Measurements from ENCODE around the gene TSHB.

TSHB gene

DNA sequence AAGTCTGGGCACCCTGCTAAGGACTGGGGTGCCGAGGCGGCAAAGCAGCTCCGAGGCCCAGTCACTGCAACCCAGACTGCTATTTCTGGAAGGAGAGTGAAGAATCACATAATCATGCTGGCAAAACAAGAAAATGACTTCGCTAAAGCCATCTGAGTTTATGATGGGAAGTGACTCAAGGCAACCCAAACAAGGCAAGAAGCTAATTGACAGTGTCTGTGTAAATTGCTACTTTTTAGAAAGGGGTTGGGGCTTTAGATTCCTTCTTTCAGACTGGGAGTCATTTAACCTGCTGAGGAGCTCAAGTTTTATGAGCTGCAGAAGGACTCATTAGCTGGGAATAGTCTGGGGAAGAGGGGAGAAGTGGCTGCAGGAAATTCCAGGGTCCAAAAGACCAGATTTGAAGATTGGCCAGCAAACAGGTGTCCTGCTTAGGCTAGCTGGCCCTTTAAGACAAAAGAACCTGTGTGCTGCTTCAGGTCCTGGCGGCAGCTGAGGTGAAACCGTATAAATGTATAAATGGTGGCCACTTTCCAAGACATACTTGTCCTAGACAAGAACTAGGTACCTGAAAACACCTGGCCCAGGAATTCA is 28.1 kb downstream of the TSHB start:
- no peak overlapping the region for H3K4me3 ChIP-seq (ENCODE audit: insufficient read depth, low read depth, low read length)
- WGBS, 2 experiments = 95 to 96% methylated on average over 6 of the region's 6 CpGs
- H3K36me3 ChIP-seq (ENCODE audit: control insufficient read depth, insufficient read depth, low read length) = no peaks in the 10 kb centered on the region
- H3K27ac ChIP-seq (ENCODE audit: insufficient read depth, low read depth, low read length, poor library complexity, severe bottlenecking) = no peak overlapping the region
- H3K4me1 ChIP-seq (ENCODE audit: control insufficient read depth, insufficient read depth, low read length) = peaks cover 23% of the 10 kb centered on the region
- no peaks in the 10 kb centered on the region for H3K27me3 ChIP-seq (ENCODE audit: control insufficient read depth, insufficient read depth, low read length, poor library complexity, severe bottlenecking)
- no peaks in the 10 kb centered on the region for H3K9me3 ChIP-seq (ENCODE audit: control insufficient read depth, low read length)

DNA sequence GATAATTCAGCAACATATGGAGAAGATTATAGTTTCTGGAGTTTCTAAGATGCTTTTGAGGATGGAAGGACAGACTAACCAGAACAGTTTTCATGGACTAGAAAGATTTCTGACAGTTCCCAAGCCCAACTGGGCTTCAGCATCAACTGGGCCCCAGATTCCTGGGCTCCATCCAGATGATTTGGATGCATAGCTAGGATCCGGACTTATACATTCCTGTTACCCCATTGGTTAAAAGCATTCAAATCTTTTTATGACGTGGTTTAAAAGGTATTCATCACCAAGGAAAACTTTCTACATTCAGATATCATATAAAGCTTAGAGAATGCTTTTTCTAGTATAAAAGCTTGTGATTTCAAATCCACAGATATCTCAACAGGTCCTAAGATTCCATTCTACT is 29.7 kb downstream of the TSHB start:
- H3K9me3 ChIP-seq (ENCODE audit: control insufficient read depth, low read length) = no peaks in the 10 kb centered on the region
- H3K36me3 ChIP-seq (ENCODE audit: control insufficient read depth, insufficient read depth, low read length) = no peaks in the 10 kb centered on the region
- WGBS, 2 experiments = 94 to 100% methylated on average over 1 of the region's 2 CpGs
- H3K27me3 ChIP-seq (ENCODE audit: control insufficient read depth, insufficient read depth, low read length, poor library complexity, severe bottlenecking) = no peaks in the 10 kb centered on the region
- no peak overlapping the region for H3K4me3 ChIP-seq (ENCODE audit: insufficient read depth, low read depth, low read length)
- peaks cover 23% of the 10 kb centered on the region for H3K4me1 ChIP-seq (ENCODE audit: control insufficient read depth, insufficient read depth, low read length)
- H3K27ac ChIP-seq (ENCODE audit: insufficient read depth, low read depth, low read length, poor library complexity, severe bottlenecking) = no peak overlapping the region

DNA sequence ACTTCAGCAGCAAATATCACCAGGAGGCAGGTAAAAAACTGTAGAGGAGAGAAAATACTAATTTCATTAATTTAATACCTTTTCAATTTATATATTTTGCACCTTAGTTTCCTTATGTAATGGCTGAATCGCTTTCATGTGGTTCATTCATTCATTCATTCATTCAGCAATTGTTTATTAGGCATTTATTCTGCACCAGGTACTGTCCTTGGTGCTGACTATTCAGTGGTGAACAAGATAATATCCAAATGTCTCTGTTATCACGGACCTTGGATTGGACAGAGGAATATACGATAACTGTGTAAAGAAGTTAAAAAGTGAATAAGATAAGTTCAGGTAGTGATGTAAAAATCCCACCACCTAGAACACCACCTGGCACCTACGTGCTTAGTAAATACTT is 30.9 kb downstream of the TSHB start:
- Histone ChIP-seq H3K4me3 (ENCODE audit: insufficient read depth, low read depth, low read length) (no peak overlapping the region), H3K36me3 (ENCODE audit: control insufficient read depth, insufficient read depth, low read length) (no peaks in the 10 kb centered on the region), H3K27me3 (ENCODE audit: control insufficient read depth, insufficient read depth, low read length, poor library complexity, severe bottlenecking) (no peaks in the 10 kb centered on the region), H3K9me3 (ENCODE audit: control insufficient read depth, low read length) (no peaks in the 10 kb centered on the region), H3K27ac (ENCODE audit: insufficient read depth, low read depth, low read length, poor library complexity, severe bottlenecking) (no peak overlapping the region), H3K4me1 (ENCODE audit: control insufficient read depth, insufficient read depth, low read length) (peaks cover 21% of the 10 kb centered on the region)
- WGBS, 2 experiments = 81 to 90% methylated on average over 4 of the region's 4 CpGs

DNA sequence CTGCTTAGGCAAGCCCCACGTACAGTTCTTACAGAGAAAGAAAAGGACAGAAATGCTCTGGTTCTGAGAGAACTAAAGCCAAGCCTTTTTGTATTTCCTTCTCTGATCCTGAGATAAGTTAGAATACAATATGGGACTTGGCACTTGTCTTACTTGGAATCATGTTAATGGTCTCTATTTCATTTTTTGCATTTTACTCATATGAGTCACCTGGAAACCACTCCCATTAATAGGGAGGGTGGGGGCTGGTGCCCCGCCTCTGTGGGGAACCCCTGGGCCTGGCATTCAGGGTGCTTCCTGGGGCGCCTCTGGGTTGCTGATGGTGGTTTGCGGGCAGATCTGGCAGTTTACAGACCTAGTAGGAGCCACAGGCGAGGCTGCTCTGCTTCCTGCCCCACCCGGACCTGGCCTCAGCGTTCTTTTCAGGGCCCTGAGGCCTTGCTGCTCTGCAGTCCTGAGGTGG is 32.9 kb downstream of the TSHB start:
- H3K27me3 ChIP-seq (ENCODE audit: control insufficient read depth, insufficient read depth, low read length, poor library complexity, severe bottlenecking) = no peaks in the 10 kb centered on the region
- H3K36me3 ChIP-seq (ENCODE audit: control insufficient read depth, insufficient read depth, low read length) = no peaks in the 10 kb centered on the region
- WGBS, 2 experiments = 90 to 92% methylated on average over 7 of the region's 7 CpGs
- no peak overlapping the region for H3K4me3 ChIP-seq (ENCODE audit: insufficient read depth, low read depth, low read length)
- peaks cover 3% of the 10 kb centered on the region for H3K4me1 ChIP-seq (ENCODE audit: control insufficient read depth, insufficient read depth, low read length)
- no peaks in the 10 kb centered on the region for H3K9me3 ChIP-seq (ENCODE audit: control insufficient read depth, low read length)
- no peak overlapping the region for H3K27ac ChIP-seq (ENCODE audit: insufficient read depth, low read depth, low read length, poor library complexity, severe bottlenecking)

DNA sequence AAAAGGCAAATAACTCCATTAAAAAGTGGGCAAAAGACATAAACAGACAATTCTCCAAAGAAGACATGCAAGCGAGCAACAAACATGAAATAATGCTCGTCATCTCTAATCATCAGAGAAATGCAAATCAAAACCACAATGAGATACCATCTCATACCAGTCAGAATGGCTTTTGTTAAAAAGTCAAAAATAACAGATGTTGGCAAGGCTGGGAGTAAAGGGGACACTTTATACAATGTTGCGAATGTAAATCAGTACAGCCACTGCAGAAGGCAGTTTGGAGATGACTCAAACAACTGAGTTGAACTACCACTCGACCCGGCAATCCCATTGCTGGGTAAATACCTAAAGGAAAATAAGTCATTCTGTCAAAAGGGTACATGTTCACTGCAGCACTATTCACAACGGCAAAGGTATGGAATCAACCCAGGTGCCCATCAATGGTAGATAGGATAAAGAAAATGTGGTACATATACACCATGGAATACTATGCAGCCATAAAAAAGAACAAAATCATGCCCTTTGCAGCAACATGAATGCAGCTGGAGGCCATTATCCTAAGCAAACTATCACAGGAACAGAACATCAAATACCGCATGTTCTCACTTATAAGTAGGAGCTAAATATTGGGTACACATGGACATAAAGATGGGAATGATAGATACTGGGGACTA is 33.7 kb downstream of the TSHB start:
- Histone ChIP-seq H3K36me3 (ENCODE audit: control insufficient read depth, insufficient read depth, low read length) (no peaks in the 10 kb centered on the region), H3K27ac (ENCODE audit: insufficient read depth, low read depth, low read length, poor library complexity, severe bottlenecking) (no peak overlapping the region), H3K4me3 (ENCODE audit: insufficient read depth, low read depth, low read length) (no peak overlapping the region), H3K27me3 (ENCODE audit: control insufficient read depth, insufficient read depth, low read length, poor library complexity, severe bottlenecking) (no peaks in the 10 kb centered on the region), H3K4me1 (ENCODE audit: control insufficient read depth, insufficient read depth, low read length) (no peaks in the 10 kb centered on the region), H3K9me3 (ENCODE audit: control insufficient read depth, low read length) (no peaks in the 10 kb centered on the region)
- WGBS, 2 experiments = 92% methylated on average over 6 to 7 of the region's 7 CpGs

DNA sequence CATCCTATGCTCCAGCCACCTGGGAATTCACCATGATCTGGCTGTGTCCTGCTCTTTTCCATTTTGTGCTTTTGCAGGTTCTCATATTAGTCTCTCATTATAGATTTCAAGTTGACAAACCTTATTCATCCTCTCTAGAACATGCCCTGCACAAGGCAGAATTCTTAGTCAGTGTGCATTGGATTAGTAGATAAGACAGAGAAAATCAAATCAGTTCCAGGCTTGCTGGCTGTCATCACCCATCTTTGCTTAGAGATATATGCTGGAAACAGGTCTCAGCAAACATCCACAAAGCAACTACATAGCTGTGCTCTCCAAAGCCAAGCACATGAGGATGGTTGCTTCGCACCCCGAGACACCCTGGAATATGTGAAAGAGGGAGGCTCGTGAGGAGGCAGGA is 34.8 kb downstream of the TSHB start:
- Histone ChIP-seq H3K4me3 (ENCODE audit: insufficient read depth, low read depth, low read length) (no peak overlapping the region), H3K27me3 (ENCODE audit: control insufficient read depth, insufficient read depth, low read length, poor library complexity, severe bottlenecking) (no peaks in the 10 kb centered on the region), H3K36me3 (ENCODE audit: control insufficient read depth, insufficient read depth, low read length) (no peaks in the 10 kb centered on the region), H3K4me1 (ENCODE audit: control insufficient read depth, insufficient read depth, low read length) (no peaks in the 10 kb centered on the region), H3K9me3 (ENCODE audit: control insufficient read depth, low read length) (no peaks in the 10 kb centered on the region), H3K27ac (ENCODE audit: insufficient read depth, low read depth, low read length, poor library complexity, severe bottlenecking) (no peak overlapping the region)
- WGBS, 2 experiments = 93 to 95% methylated on average over 3 of the region's 3 CpGs

DNA sequence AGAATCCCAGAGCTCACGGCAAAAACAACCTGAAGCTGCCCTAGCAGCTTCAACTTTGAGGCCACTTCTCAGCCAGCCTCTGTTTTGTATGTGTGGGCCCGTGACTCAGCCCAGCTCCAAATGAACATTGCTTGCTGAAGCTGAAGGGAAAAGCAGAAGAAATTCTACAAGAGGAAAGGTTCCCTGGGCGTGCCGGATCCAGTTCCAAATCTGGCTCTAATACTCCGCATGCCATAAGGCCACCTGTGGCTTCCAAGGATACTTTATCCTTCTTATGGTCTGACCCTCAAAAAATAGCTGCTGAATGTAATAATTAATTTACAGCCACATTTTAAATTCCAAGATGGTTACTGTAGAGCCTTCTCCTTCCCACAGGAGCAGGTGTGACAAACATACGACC is 35.4 kb downstream of the TSHB start:
- no peaks in the 10 kb centered on the region for H3K27me3 ChIP-seq (ENCODE audit: control insufficient read depth, insufficient read depth, low read length, poor library complexity, severe bottlenecking)
- no peaks in the 10 kb centered on the region for H3K36me3 ChIP-seq (ENCODE audit: control insufficient read depth, insufficient read depth, low read length)
- no peak overlapping the region for H3K4me3 ChIP-seq (ENCODE audit: insufficient read depth, low read depth, low read length)
- H3K4me1 ChIP-seq (ENCODE audit: control insufficient read depth, insufficient read depth, low read length) = no peaks in the 10 kb centered on the region
- H3K27ac ChIP-seq (ENCODE audit: insufficient read depth, low read depth, low read length, poor library complexity, severe bottlenecking) = no peak overlapping the region
- no peaks in the 10 kb centered on the region for H3K9me3 ChIP-seq (ENCODE audit: control insufficient read depth, low read length)
- WGBS, 2 experiments = 90 to 94% methylated on average over 6 of the region's 6 CpGs

DNA sequence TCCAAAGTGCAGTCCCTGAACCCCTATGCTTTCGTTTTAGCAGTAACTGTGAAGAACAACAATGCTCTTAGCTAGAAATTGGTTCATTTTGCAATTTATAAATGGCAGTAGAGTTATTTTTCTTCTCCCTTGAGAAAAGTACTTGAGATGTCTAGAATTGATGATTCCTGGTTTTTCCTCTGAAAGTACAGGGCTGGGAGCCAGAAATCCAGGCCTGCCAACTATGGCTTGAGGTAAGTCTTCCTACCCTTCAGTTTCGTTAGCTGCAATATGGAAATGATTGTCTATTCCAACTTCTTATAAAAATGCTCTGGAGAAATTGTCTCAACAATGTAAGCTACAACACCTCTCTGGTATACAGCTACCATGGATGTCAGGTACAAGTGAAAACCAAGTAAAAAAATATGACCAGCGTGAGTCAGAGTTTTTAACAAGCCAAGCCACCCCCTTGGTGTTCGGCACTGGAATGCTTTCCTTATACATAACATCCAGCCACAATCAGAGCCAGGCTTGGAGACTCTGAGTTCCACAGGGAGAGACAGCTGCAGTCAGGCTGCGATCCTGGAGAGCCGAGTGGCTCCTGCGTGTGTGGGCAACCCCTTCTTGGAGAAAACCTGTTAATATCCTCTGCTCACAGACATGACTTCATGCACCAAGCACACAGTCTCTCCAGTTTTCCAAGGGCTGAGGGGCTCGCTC is 37.7 kb downstream of the TSHB start:
- H3K36me3 ChIP-seq (ENCODE audit: control insufficient read depth, insufficient read depth, low read length) = no peaks in the 10 kb centered on the region
- no peak overlapping the region for H3K4me3 ChIP-seq (ENCODE audit: insufficient read depth, low read depth, low read length)
- no peaks in the 10 kb centered on the region for H3K27me3 ChIP-seq (ENCODE audit: control insufficient read depth, insufficient read depth, low read length, poor library complexity, severe bottlenecking)
- peaks cover 16% of the 10 kb centered on the region for H3K4me1 ChIP-seq (ENCODE audit: control insufficient read depth, insufficient read depth, low read length)
- no peaks in the 10 kb centered on the region for H3K9me3 ChIP-seq (ENCODE audit: control insufficient read depth, low read length)
- 92 to 95% methylated on average over 8 of the region's 8 CpGs for WGBS, 2 experiments
- no peak overlapping the region for H3K27ac ChIP-seq (ENCODE audit: insufficient read depth, low read depth, low read length, poor library complexity, severe bottlenecking)

DNA sequence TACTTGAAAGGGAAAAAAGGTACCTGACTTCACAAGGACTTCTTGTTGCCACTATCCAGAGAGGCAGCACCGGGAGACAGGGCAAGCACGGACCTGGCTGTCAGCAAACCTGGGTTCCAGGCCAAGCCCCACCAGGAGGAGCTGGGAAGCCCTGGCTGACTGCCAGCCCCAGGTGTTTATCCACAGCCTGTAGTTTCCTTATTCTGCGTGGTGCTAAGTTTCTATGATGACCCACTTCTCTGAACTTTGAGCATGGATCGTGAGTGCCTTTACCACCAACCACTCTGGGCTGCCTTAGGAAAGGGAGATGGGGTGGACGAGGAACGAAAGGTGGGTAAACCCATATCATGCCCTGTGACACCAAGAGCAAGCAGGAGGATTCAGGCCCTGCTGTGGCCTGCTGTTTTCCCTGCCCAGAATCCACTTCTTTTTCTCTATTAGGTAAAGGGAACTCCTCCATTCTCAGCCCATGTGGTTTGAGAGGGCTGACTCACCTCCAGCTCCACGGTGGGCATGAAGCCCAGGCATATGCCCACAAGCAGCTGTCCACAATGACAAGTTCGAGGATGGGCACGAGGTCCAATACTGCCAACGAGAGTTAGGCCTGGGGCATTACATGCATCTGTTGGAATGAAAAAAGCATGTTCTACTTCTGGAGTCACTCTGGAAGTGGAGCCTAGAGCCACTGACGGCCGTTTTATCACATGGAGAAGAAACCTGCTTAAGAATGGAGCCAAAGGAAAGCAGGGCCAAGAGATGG is 39.4 kb downstream of the TSHB start:
- Histone ChIP-seq H3K27me3 (ENCODE audit: control insufficient read depth, insufficient read depth, low read length, poor library complexity, severe bottlenecking) (no peaks in the 10 kb centered on the region), H3K36me3 (ENCODE audit: control insufficient read depth, insufficient read depth, low read length) (no peaks in the 10 kb centered on the region), H3K9me3 (ENCODE audit: control insufficient read depth, low read length) (no peaks in the 10 kb centered on the region), H3K4me3 (ENCODE audit: insufficient read depth, low read depth, low read length) (no peak overlapping the region), H3K27ac (ENCODE audit: insufficient read depth, low read depth, low read length, poor library complexity, severe bottlenecking) (no peak overlapping the region), H3K4me1 (ENCODE audit: control insufficient read depth, insufficient read depth, low read length) (peaks cover 20% of the 10 kb centered on the region)
- 94 to 95% methylated on average over 12 of the region's 12 CpGs for WGBS, 2 experiments

Measured in ectodermal cell (in vitro differentiated cells).